ENCODE results near the gene FAM216B.

GRCh38 chr13:42766016-42766415 is 15.4 kb upstream of the FAM216B start:
- TF ChIP-seq EZH2 (IDR thresholded peaks at IDR 0.05; ENCODE audit: borderline replicate concordance, low read depth, low read length, poor library complexity, severe bottlenecking) (no peak), CTCF (conservative IDR thresholded peaks at IDR 0.05; ENCODE audit: low read depth, low read length) (no peak)
